K562 (cell line): ENCODE measurements around the gene OGDH. TPM values are rescaled to one million over a fixed set of nuclear protein-coding genes. Genes with fewer than 3 reads are reported as not detected.

Experiments used
- ATF1 ChIP-seq, 2 experiments: fragments of 450-650 bp in 1 of 2; IDR thresholded peaks; 2 replicates each; pipeline ENCODE4 v1.6.1; 2016; ENCODE audit warnings: missing compliant biosample characterization in 1 of 2, missing genetic modification characterization in 1 of 2
- ATF4 ChIP-seq: fragments of 450-650 bp; formaldehyde crosslinking; IDR thresholded peaks from 2 replicates; pipeline ENCODE4 v1.4.0; 2022; ENCODE audit warnings: mild to moderate bottlenecking, moderate library complexity
- C11orf30 ChIP-seq: fragments of 450-650 bp; IDR thresholded peaks from 2 replicates; pipeline ENCODE4 v1.6.1; 2016; ENCODE audit warnings: low read depth, mild to moderate bottlenecking
- EGR1 ChIP-seq: fragments of 450-650 bp; conservative IDR thresholded peaks from 2 replicates; pipeline ENCODE4 v1.6.1; 2017; ENCODE audit warnings: mild to moderate bottlenecking
- FOXK2 ChIP-seq, 2 experiments: fragments of 450-650 bp; IDR thresholded peaks in 1 of 2; conservative IDR thresholded peaks in 1 of 2; 2 replicates each; pipeline ENCODE4 v1.6.1; 2016; ENCODE audit warnings: low read depth in 2 of 2, mild to moderate bottlenecking in 1 of 2
- GTF2B ChIP-seq: IDR thresholded peaks from 2 replicates; pipeline ENCODE4 v1.6.1; 2011; ENCODE audit not compliant: insufficient read length; ENCODE audit errors: extremely low read depth
- HNRNPK ChIP-seq: fragments of 200-400 bp; formaldehyde crosslinking; IDR thresholded peaks from one replicate; pipeline ENCODE4 v1.6.1; 2018; ENCODE audit warnings: mild to moderate bottlenecking, low read depth, low read length; ENCODE audit not compliant: poor library complexity, severe bottlenecking
- JUNB ChIP-seq: fragments of 450-650 bp; formaldehyde crosslinking; conservative IDR thresholded peaks from 2 replicates; pipeline ENCODE4 v1.4.0; 2020; ENCODE audit warnings: mild to moderate bottlenecking
- JUND ChIP-seq, 2 experiments: IDR thresholded peaks; 2 replicates in 1 of 2; 3 replicates in 1 of 2; pipeline ENCODE4 v1.6.1; 2011; ENCODE audit warnings: borderline replicate concordance in 2 of 2, low read depth in 2 of 2, low read length in 2 of 2, improper control_type of control experiment in 1 of 2, missing biosample characterization in 1 of 2, missing genetic modification characterization in 1 of 2, missing genetic modification reagents in 1 of 2
- MEIS2 ChIP-seq: fragments of 450-650 bp; IDR thresholded peaks from 2 replicates; pipeline ENCODE4 v1.6.1; 2014; ENCODE audit warnings: mild to moderate bottlenecking; ENCODE audit not compliant: partially characterized antibody
- POU5F1 ChIP-seq: fragments of 150-350 bp; IDR thresholded peaks from 2 replicates; pipeline ENCODE4 v1.6.1; 2014; ENCODE audit warnings: borderline replicate concordance, low read length, low read depth, mild to moderate bottlenecking; ENCODE audit not compliant: partially characterized antibody
- RBBP5 ChIP-seq: fragments of 200-600 bp; sonication (generic); IDR thresholded peaks from 2 replicates; pipeline ENCODE4 v1.6.1; 2012; ENCODE audit warnings: borderline replicate concordance, mild to moderate bottlenecking, low read length, control low read depth, inconsistent platforms; ENCODE audit not compliant: insufficient read depth, poor library complexity, severe bottlenecking
- RERE ChIP-seq: sonication (generic); formaldehyde crosslinking; IDR thresholded peaks from 2 replicates; pipeline ENCODE4 v1.8.0; 2023; ENCODE audit warnings: missing genetic modification reagents, mild to moderate bottlenecking, borderline replicate concordance
- RFX5 ChIP-seq: IDR thresholded peaks from 2 replicates; pipeline ENCODE4 v1.6.1; 2011; ENCODE audit warnings: low read depth, mild to moderate bottlenecking, improper control_type of control experiment, low read length
- SMAD4 ChIP-seq: fragments of 250-450 bp; sonication (Bioruptor Pico); conservative IDR thresholded peaks from 2 replicates; pipeline ENCODE4 v1.8.0; 2021; ENCODE audit warnings: inconsistent platforms, mild to moderate bottlenecking, moderate library complexity
- SUPT5H ChIP-seq: fragments of 450-650 bp; IDR thresholded peaks from 2 replicates; pipeline ENCODE4 v1.6.1; 2016
- ZNF778 ChIP-seq: fragments of 450-650 bp; formaldehyde crosslinking; IDR thresholded peaks from 2 replicates; pipeline ENCODE4 v1.4.0; 2020; ENCODE audit warnings: mild to moderate bottlenecking, moderate library complexity
- ZNF785 ChIP-seq: fragments of 250-450 bp; sonication (Bioruptor Pico); IDR thresholded peaks from 2 replicates; pipeline ENCODE4 v1.4.0; 2020; ENCODE audit warnings: mild to moderate bottlenecking
- polyA plus RNA-seq, 8 experiments: library from polyadenylated mRNA; depleted of rRNA in 4 of 8; stranded (reverse) in 5 of 8; unstranded in 3 of 8; fragments of >200 nt; fragmentation: Nextera tagmentation in 2 of 8; fragmentation: Illumina TruSeq in 1 of 8; extraction: Ambion mirVana in 2 of 8; extraction: Trizol in 1 of 8; gene quantifications; 2 replicates each; pipeline versions ENCODE4 v1.2.1 to v1.2.3, GENCODE V29; 2011 to 2014; ENCODE audit warnings: inconsistent platforms in 1 of 8, missing spikeins in 1 of 8
- total RNA-seq, 7 experiments: library from RNA; depleted of rRNA in 6 of 7; stranded (reverse); fragments of >200 nt in 6 of 7; fragmentation: Illumina TruSeq in 2 of 7; extraction: Trizol in 2 of 7; gene quantifications; 2 replicates each; pipeline versions ENCODE4 v1.2.1 to v1.2.3, GENCODE V29; 2011 to 2021; ENCODE audit warnings: low replicate concordance in 1 of 7

Gene OGDH
- total and polyA plus RNA-seq, 9 of the 15 experiments (the other 6 are each of a cell fraction or from before 2014, with no cell fraction given), result 3.1 to 80.3 (median 23.5) TPM

GRCh38 chr7:44581879-44582603 lies 24.4 kb upstream of the OGDH start, which contains the start of gene TMED4 (continued):
- TF ChIP-seq ATF4 (CRISPR knock-in tag) (0 out of 2 replicates have a peak, but pooled peaks have one; percentile 31), ATF1 (CRISPR knock-in tag; IDR thresholded peaks at IDR 0.05) (no peak), ATF1 (tag; IDR thresholded peaks at IDR 0.05) (peak; percentile 68), RBBP5 (peak; percentile 73), RERE (CRISPR knock-in tag) (no peak), ZNF785 (CRISPR knock-in tag) (no peak), SUPT5H (peak; percentile 89), HNRNPK (no peak), MEIS2 (peak; percentile 98), C11orf30 (peak; percentile 82), RFX5 (no peak), EGR1 (peak; percentile 96), POU5F1 (peak; percentile 38), GTF2B (no peak), JUNB (CRISPR knock-in tag) (no peak), SMAD4 (0 out of 2 replicates have a peak, but pooled peaks have one; percentile 18), ZNF778 (CRISPR knock-in tag) (no peak), FOXK2 (conservative IDR thresholded peaks at IDR 0.05 in 1 of 2, IDR thresholded peaks at IDR 0.05 in 1 of 2; ENCODE audit: low read depth in 2 of 2) (peak in 1 of 2 experiments; percentile 50; a peak in 2 of 4 replicates), JUND (IDR thresholded peaks at IDR 0.05; ENCODE audit: borderline replicate concordance, low read depth, low read length) (peak; percentile 58), JUND (tag; IDR thresholded peaks at IDR 0.05; ENCODE audit: borderline replicate concordance, low read depth, low read length) (0 out of 3 replicates have a peak, but pooled peaks have one; percentile 18)
